Fibroblast of skin of right biceps (primary cell): Measurements from ENCODE around the gene PHF5A.
"Not testable (repeated sequence)": the region's sequence is repeated elsewhere in the genome, so short reads cannot be mapped to it uniquely, and the experiment has no call there.

Experiments
- DNase-seq: peaks from one replicate; pipeline ENCODE4 v3.0.0-alpha.2; 2013

PHF5A gene

GRCh38 chr22:41487037-41487935 lies 18.8 kb upstream of the PHF5A start:
- DNase-seq, result no peak

- no peak for DNase-seq
These were observed 16.5 kb upstream of the PHF5A start for GRCh38 chr22:41485033-41485432.

- DNase-seq, result peak; percentile 44
These were observed 13.9 kb upstream of the PHF5A start for GRCh38 chr22:41482319-41482935.

- DNase-seq, result no peak
These were observed 13.4 kb upstream of the PHF5A start for GRCh38 chr22:41481925-41482318.

GRCh38 chr22:41481131-41481830 lies 12.8 kb upstream of the PHF5A start:
- DNase-seq, result peak; percentile 65

- peak; percentile 75 for DNase-seq
These were observed 11.9 kb upstream of the PHF5A start for GRCh38 chr22:41480397-41480735.

GRCh38 chr22:41479671-41480396 lies 11.3 kb upstream of the PHF5A start:
- peak; percentile 55 for DNase-seq

- DNase-seq, result no peak
These were observed 10.5 kb upstream of the PHF5A start for GRCh38 chr22:41478891-41479521.

- DNase-seq, result no peak
These were observed 10.0 kb upstream of the PHF5A start for GRCh38 chr22:41478473-41478872.

GRCh38 chr22:41474872-41475451 lies 6.5 kb upstream of the PHF5A start:
- no peak for DNase-seq

GRCh38 chr22:41471568-41471967 lies 3.1 kb upstream of the PHF5A start:
- no peak for DNase-seq

- DNase-seq, result no peak
These were observed 2.4 kb upstream of the PHF5A start for GRCh38 chr22:41470886-41471285.

GRCh38 chr22:41469218-41469851 lies 843 bp upstream of the PHF5A start:
- no peak for DNase-seq

GRCh38 chr22:41461901-41462300 lies 6.6 kb downstream of the PHF5A start:
- no peak for DNase-seq

- not testable (repeated sequence) for DNase-seq
These were observed 8.4 kb downstream of the PHF5A start for GRCh38 chr22:41460071-41460470.

- DNase-seq, result no peak
These were observed 9.1 kb downstream of the PHF5A start for GRCh38 chr22:41459431-41459830.

GRCh38 chr22:41458161-41458728 lies 10.2 kb downstream of the PHF5A start:
- no peak for DNase-seq

GRCh38 chr22:41448189-41448808 lies 20.2 kb downstream of the PHF5A start:
- peak; percentile 99 for DNase-seq

- peak; percentile 62 for DNase-seq
These were observed 20.9 kb downstream of the PHF5A start for GRCh38 chr22:41447435-41448188.
